NK-92 (cell line): ENCODE measurements around the gene WDCP.

Source experiments
- DNase-seq: peaks from one replicate; lab custom pipeline; 2025; ENCODE audit not compliant: unreplicated experiment; lab: John Stamatoyannopoulos, UW

WDCP gene

GRCh38 chr2:23994567-23994966 lies 52.6 kb downstream of the WDCP start:
- DNase-seq: no peak

GRCh38 chr2:23993736-23994269 lies 53.4 kb downstream of the WDCP start:
- DNase-seq: no peak

- DNase-seq: no peak
Observed at GRCh38 chr2:23992931-23993330, 54.3 kb downstream of the WDCP start.

- DNase-seq: no peak
Observed at GRCh38 chr2:23988371-23988770, 58.8 kb downstream of the WDCP start.
